Keratinocyte (primary cell): ENCODE measurements around the gene TMEM132A. TPM values are rescaled to one million over a fixed set of nuclear protein-coding genes. Genes with fewer than 3 reads are reported as not detected.

Experiments used
- DNase-seq: peaks from one replicate; pipeline ENCODE4 v3.0.0-alpha.2; 2011; ENCODE audit warnings: low read depth, missing footprints, low spot score
- FAIRE-seq: peaks from 2 replicates; lab custom pipeline; 2011; peaks lifted over from hg19 to GRCh38; lab: Jason Lieb, UNC
- H2AFZ ChIP-seq: 2 replicates; pipeline ENCODE4 v1.6.0; 2012; ENCODE audit warnings: low read length, control low read depth, inconsistent platforms; ENCODE audit not compliant: control insufficient read depth
- H3K27ac ChIP-seq: 2 replicates; pipeline ENCODE4 v1.5.1; 2011; ENCODE audit warnings: low read length; ENCODE audit not compliant: control insufficient read depth, insufficient read depth
- H3K27me3 ChIP-seq: 3 replicates; pipeline ENCODE4 v1.6.0; 2011; ENCODE audit warnings: low read length; ENCODE audit not compliant: control insufficient read depth, insufficient read depth; ENCODE audit errors: extremely low read depth
- H3K36me3 ChIP-seq, 2 experiments: 2 replicates in 1 of 2; 3 replicates in 1 of 2; pipeline ENCODE4 v1.5.1; 2011; ENCODE audit warnings: low read length in 2 of 2, mild to moderate bottlenecking in 1 of 2; ENCODE audit not compliant: control insufficient read depth in 2 of 2, insufficient read depth in 2 of 2; ENCODE audit errors: extremely low read depth in 1 of 2
- H3K4me1 ChIP-seq: 3 replicates; pipeline ENCODE4 v1.5.1; 2011; ENCODE audit warnings: low read length; ENCODE audit not compliant: control insufficient read depth, insufficient read depth; ENCODE audit errors: extremely low read depth
- H3K4me2 ChIP-seq: 3 replicates; pipeline ENCODE4 v1.6.0; 2011; ENCODE audit warnings: low read depth, low read length; ENCODE audit not compliant: control insufficient read depth, insufficient read depth; ENCODE audit errors: extremely low read depth
- H3K4me3 ChIP-seq, 3 experiments: fragments of 200-600 bp in 1 of 3; sonication (generic) in 1 of 3; 2 replicates in 2 of 3; 3 replicates in 1 of 3; pipeline ENCODE4 v1.5.1; 2011 to 2016; ENCODE audit warnings: low read length in 3 of 3, mild to moderate bottlenecking in 3 of 3, control low read depth in 2 of 3, inconsistent platforms in 1 of 3, low read depth in 1 of 3, mixed read lengths in 1 of 3, mixed run types in 1 of 3, moderate library complexity in 1 of 3; ENCODE audit not compliant: control insufficient read depth in 2 of 3, insufficient read depth in 2 of 3; ENCODE audit errors: extremely low read depth in 1 of 3
- H3K79me2 ChIP-seq: 2 replicates; pipeline ENCODE4 v1.6.0; 2012; ENCODE audit warnings: low read length; ENCODE audit not compliant: control insufficient read depth, insufficient read depth
- H3K9ac ChIP-seq: 3 replicates; pipeline ENCODE4 v1.6.0; 2011; ENCODE audit warnings: low read length; ENCODE audit not compliant: control insufficient read depth, insufficient read depth; ENCODE audit errors: extremely low read depth
- H3K9me1 ChIP-seq: 3 replicates; pipeline ENCODE4 v1.6.0; 2011; ENCODE audit warnings: low read length; ENCODE audit not compliant: control insufficient read depth, insufficient read depth; ENCODE audit errors: extremely low read depth
- H3K9me3 ChIP-seq: 2 replicates; pipeline ENCODE4 v1.5.1; 2012; ENCODE audit warnings: low read depth, low read length; ENCODE audit not compliant: control insufficient read depth
- H4K20me1 ChIP-seq: 3 replicates; pipeline ENCODE4 v1.6.0; 2011; ENCODE audit warnings: low read length; ENCODE audit not compliant: control insufficient read depth, insufficient read depth; ENCODE audit errors: extremely low read depth
- EZH2 ChIP-seq: IDR thresholded peaks from one replicate; pipeline ENCODE4 v1.6.1; 2012; ENCODE audit warnings: inconsistent platforms, mild to moderate bottlenecking, low read length, moderate library complexity
- dilution Hi-C: fragments of 300-500 bp; cut with MboI; formaldehyde crosslinking; loops from one replicate; pipeline ENCODE4 v1.7.0; 2020; ENCODE audit warnings: low sequenced_read_pairs; ENCODE audit not compliant: extremely low pct_ligation_motif_present
- polyA plus RNA-seq, 5 experiments: library from polyadenylated mRNA; depleted of rRNA in 3 of 5; stranded (reverse) in 3 of 5; stranded (forward) in 1 of 5; unstranded in 1 of 5; fragments of >200 nt; gene quantifications; 1 replicate in 1 of 5; 2 replicates in 3 of 5; 3 replicates in 1 of 5; pipeline versions ENCODE4 v1.2.1 to v1.2.3, GENCODE V29; 2011 to 2012; ENCODE audit warnings: missing spikeins in 2 of 5, low read depth in 1 of 5, low replicate concordance in 1 of 5
- TF ChIP-seq, protein P1 (sequence below), 3 experiments: IDR thresholded peaks in 1 of 3; conservative IDR thresholded peaks in 1 of 3; optimal IDR thresholded peaks in 1 of 3; 2 replicates in 2 of 3; 3 replicates in 1 of 3; pipeline versions ENCODE3 to v1.5.1; 2011; ENCODE audit warnings: low read length in 3 of 3, mild to moderate bottlenecking in 3 of 3, moderate library complexity in 2 of 3, control low read depth in 1 of 3, inconsistent platforms in 1 of 3; ENCODE audit not compliant: insufficient read depth in 2 of 3; ENCODE audit errors: extremely low read depth in 1 of 3

TMEM132A gene
- polyA plus RNA-seq, 1 donor (not counting 4 experiments of a cell fraction or from before 2014, with no cell fraction given), result 16.6 TPM

DNA sequence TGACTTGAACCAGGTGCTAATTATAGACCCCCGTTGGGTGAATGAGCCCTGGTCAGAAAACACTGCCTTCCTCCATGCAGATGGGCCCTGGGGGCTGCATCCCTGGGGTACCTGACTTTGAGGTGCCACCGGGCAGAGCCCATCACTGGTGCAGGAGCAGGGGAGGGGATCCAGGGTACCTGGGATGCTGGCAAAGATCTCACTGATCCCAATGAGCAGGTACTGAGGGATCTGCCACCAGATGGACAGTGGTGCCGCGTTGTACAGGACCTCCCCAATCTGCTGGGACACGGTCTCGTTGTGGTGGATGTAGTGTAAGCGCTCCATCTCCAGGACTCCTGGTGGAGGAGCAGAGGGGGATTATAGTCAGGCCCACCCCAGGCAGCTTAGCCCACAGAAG is 15.0 kb downstream of the TMEM132A start:
- Histone ChIP-seq H3K27ac (no peak overlapping the region), H3K4me2 (no peak overlapping the region), H4K20me1 (no peaks in the 10 kb centered on the region), H3K9me3 (no peaks in the 10 kb centered on the region), H3K4me3 (no peak overlapping the region), H3K36me3 (peaks cover 0 to 8% of the 10 kb centered on the region in 2 experiments), H3K4me1 (peaks cover 18% of the 10 kb centered on the region), H3K27me3 (no peaks in the 10 kb centered on the region), H3K9ac (no peak overlapping the region), H2AFZ (no peak overlapping the region), H3K9me1 (no peaks in the 10 kb centered on the region), H3K79me2 (no peaks in the 10 kb centered on the region)
- dilution Hi-C loops, result no loop called here
- DNase-seq, result no peak
- TF ChIP-seq, protein P1, sequence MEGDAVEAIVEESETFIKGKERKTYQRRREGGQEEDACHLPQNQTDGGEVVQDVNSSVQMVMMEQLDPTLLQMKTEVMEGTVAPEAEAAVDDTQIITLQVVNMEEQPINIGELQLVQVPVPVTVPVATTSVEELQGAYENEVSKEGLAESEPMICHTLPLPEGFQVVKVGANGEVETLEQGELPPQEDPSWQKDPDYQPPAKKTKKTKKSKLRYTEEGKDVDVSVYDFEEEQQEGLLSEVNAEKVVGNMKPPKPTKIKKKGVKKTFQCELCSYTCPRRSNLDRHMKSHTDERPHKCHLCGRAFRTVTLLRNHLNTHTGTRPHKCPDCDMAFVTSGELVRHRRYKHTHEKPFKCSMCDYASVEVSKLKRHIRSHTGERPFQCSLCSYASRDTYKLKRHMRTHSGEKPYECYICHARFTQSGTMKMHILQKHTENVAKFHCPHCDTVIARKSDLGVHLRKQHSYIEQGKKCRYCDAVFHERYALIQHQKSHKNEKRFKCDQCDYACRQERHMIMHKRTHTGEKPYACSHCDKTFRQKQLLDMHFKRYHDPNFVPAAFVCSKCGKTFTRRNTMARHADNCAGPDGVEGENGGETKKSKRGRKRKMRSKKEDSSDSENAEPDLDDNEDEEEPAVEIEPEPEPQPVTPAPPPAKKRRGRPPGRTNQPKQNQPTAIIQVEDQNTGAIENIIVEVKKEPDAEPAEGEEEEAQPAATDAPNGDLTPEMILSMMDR (optimal IDR thresholded peaks at IDR 0.05 in 1 of 3, IDR thresholded peaks at IDR 0.05 in 1 of 3, conservative IDR thresholded peaks at IDR 0.05 in 1 of 3; ENCODE audit: extremely low read depth in 1 of 3, insufficient read depth in 2 of 3, low read length in 3 of 3), result no peak
- TF ChIP-seq EZH2, result no peak
- no peak for FAIRE-seq

DNA sequence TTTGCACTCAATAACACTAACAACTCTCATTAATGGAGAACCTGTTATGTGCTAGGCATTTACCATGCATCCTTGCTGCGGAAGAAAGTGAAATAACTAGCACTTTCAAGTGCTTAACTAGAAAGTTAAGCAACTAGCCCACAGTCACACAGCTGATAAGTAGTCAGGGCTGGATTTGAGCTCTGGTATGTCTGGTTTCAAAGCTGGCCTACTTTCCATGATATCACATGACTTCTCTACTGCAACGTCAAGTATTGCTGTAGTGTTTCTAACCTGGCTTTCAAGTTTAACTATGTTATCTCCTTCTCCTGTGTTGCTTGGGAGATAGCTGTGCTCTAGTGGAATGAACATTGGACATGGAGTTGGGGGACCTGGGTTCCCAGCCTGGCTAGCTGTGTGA is 15.6 kb downstream of the TMEM132A start:
- no peak for FAIRE-seq
- dilution Hi-C loops, result no loop called here

More for the DNA sequence above, 15.6 kb downstream of the TMEM132A start:
- Histone ChIP-seq H3K9me3 (no peaks in the 10 kb centered on the region), H3K27ac (no peak overlapping the region), H4K20me1 (no peaks in the 10 kb centered on the region), H3K4me2 (no peak overlapping the region), H3K36me3 (peaks cover 0 to 8% of the 10 kb centered on the region in 2 experiments), H3K4me1 (peaks cover 18% of the 10 kb centered on the region), H3K27me3 (no peaks in the 10 kb centered on the region), H3K4me3 (no peak overlapping the region), H2AFZ (no peak overlapping the region), H3K79me2 (no peaks in the 10 kb centered on the region), H3K9ac (no peak overlapping the region), H3K9me1 (no peaks in the 10 kb centered on the region)
- DNase-seq, result no peak
- TF ChIP-seq EZH2, result no peak
- TF ChIP-seq, protein P1 (optimal IDR thresholded peaks at IDR 0.05 in 1 of 3, IDR thresholded peaks at IDR 0.05 in 1 of 3, conservative IDR thresholded peaks at IDR 0.05 in 1 of 3; ENCODE audit: extremely low read depth in 1 of 3, insufficient read depth in 2 of 3, low read length in 3 of 3), result no peak
